CD4-positive, alpha-beta T cell treated with Interferon alpha-2 for 1 hour (primary cell): ENCODE measurements around the gene NUTM2B.
"Not testable (repeated sequence)": the region's sequence is repeated elsewhere in the genome, so short reads cannot be mapped to it uniquely, and the experiment has no call there.

ENCODE experiments used
- DNase-seq, 2 donors: peaks; one replicate each; pipeline ENCODE4 v3.0.0-alpha.2; 2020 to 2022

Gene NUTM2B

DNA sequence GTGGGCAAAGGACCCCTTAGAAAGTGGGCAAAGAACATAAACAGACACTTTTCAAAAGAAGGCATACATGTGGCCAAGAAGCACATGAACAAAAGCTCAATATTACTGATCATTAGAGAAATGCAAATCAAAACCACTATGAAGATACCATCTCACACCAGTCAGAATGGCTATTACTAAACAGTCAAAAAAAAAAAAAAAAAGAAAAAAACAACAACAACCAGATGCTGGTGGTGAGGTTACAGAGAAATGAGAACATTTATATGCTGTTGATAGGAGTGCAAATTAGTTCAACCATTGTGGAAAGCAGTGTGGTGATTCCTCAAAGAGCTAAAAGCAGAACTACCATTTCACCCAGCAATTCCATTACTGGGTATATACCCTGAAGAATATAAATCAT is 50.6 kb downstream of the NUTM2B start:
- DNase-seq: not testable (repeated sequence)

DNA sequence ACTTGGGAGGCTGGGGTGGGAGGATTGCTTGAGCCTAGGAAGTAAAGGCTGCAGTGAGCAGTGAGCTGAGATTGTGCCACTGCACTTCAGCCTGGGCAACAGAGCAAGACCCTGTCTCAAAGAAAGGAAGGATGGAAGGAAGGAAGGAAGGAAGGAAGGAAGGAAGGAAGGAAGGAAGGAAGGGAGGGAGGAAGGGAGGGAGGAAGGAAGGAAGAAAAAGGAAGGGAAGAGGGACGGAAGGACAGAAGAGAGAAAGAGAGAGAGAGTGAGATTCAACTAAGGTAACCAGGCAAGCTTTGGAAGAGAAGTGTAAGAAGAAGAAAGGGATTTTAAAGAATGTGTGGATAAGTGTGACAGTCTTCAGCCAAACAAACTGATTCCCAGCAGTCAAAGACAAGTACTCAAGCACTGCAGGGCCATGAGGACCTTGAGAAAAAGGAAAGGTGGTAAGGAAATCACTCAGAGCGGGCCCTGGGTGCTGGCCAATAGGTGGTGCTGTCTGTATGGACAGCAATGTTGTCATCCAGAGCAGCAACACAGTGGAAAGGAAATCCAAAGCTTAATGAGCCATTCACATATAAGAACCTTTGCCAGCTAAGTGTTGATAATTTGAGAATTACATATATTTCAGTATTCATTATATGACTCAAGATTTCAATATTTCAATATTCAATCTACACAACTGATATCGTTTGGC is 55.4 kb downstream of the NUTM2B start:
- DNase-seq: not testable (repeated sequence)
